ENCODE results near the gene MRPL53.

Gene MRPL53

GRCh38 chr2:74424139-74424992 is 48.1 kb downstream of the MRPL53 start:
- DNase-seq = no peak

GRCh38 chr2:74423231-74424095 is 49.0 kb downstream of the MRPL53 start:
- DNase-seq = no peak
